ENCODE measurements around the gene FAM209A.

DNA sequence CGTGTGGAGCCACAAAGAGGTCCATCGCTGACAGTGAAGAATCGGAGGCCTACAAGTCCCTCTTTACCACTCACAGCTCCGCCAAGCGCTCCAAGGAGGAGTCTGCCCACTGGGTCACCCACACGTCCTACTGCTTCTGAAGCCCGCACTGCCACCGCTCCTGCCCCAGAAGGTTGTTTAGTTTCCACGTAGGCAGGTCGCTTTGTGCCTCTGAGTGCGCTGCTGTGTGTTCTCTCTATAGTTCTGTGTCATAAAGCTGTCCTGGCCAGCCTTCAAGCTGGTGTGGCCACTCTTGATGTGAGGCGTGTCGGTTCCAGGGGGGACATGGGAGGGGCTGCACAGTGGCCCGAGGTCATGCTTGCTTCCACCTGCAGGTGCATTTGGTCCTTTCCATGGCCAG is 6.4 kb upstream of the FAM209A start:
- TF ChIP-seq POLR2AphosphoS5 (IDR thresholded peaks at IDR 0.05; ENCODE audit: low read depth, low read length) (no peak), POLR2A (IDR thresholded peaks at IDR 0.05; ENCODE audit: low read depth, low read length) (no peak), TAF1 (IDR thresholded peaks at IDR 0.05; ENCODE audit: borderline replicate concordance, low read depth, low read length) (no peak)

Measured in GM12892 (cell line).